Trophoblast cell (in vitro differentiated cells and primary cell): ENCODE results near the gene FADS3.

ENCODE experiments used
- DNase-seq, 2 donors: peaks; one replicate each; pipeline ENCODE4 v3.0.0-alpha.2; 2016
- H2AFZ ChIP-seq: 2 replicates; pipeline ENCODE4 v1.6.1; 2013; ENCODE audit warnings: low read length, moderate library complexity, mild to moderate bottlenecking; ENCODE audit not compliant: insufficient read depth, poor library complexity
- H2AK5ac ChIP-seq: 2 replicates; pipeline ENCODE4 v1.6.1; 2013; ENCODE audit warnings: mild to moderate bottlenecking, low read length
- H2BK120ac ChIP-seq: 2 replicates; pipeline ENCODE4 v1.6.1; 2013; ENCODE audit warnings: low read length, mild to moderate bottlenecking, moderate library complexity; ENCODE audit not compliant: insufficient read depth, poor library complexity
- H2BK12ac ChIP-seq: 2 replicates; pipeline ENCODE4 v1.6.1; 2013; ENCODE audit warnings: mild to moderate bottlenecking, low read length, moderate library complexity
- H2BK5ac ChIP-seq: 2 replicates; pipeline ENCODE4 v1.6.1; 2013; ENCODE audit warnings: low read length, low read depth, moderate library complexity, mild to moderate bottlenecking; ENCODE audit not compliant: poor library complexity
- H3K14ac ChIP-seq: 2 replicates; pipeline ENCODE4 v1.6.1; 2013; ENCODE audit warnings: mild to moderate bottlenecking, low read length
- H3K18ac ChIP-seq: 2 replicates; pipeline ENCODE4 v1.6.1; 2013; ENCODE audit warnings: mild to moderate bottlenecking, low read length
- H3K23ac ChIP-seq: 2 replicates; pipeline ENCODE4 v1.6.1; 2013; ENCODE audit warnings: low read length
- H3K27ac ChIP-seq: 2 replicates; pipeline ENCODE4 v1.5.1; 2013; ENCODE audit warnings: low read depth, mild to moderate bottlenecking, inconsistent platforms, low read length, moderate library complexity
- H3K27me3 ChIP-seq: 2 replicates; pipeline ENCODE4 v1.6.1; 2013; ENCODE audit warnings: inconsistent platforms, mild to moderate bottlenecking, low read length, moderate library complexity; ENCODE audit not compliant: insufficient read depth
- H3K36me3 ChIP-seq, 2 experiments: 1 replicate in 1 of 2; 2 replicates in 1 of 2; pipeline ENCODE4 v1.6.1; 2013; ENCODE audit warnings: low read length in 2 of 2, mild to moderate bottlenecking in 2 of 2, moderate library complexity in 1 of 2; ENCODE audit not compliant: insufficient read depth in 2 of 2, control insufficient read depth in 1 of 2
- H3K4ac ChIP-seq: 2 replicates; pipeline ENCODE4 v1.6.1; 2013; ENCODE audit warnings: low read depth, mild to moderate bottlenecking, low read length, moderate library complexity
- H3K4me1 ChIP-seq, 2 experiments: 1 replicate in 1 of 2; 2 replicates in 1 of 2; pipeline ENCODE4 v1.6.1; 2013; ENCODE audit warnings: low read length in 2 of 2, mild to moderate bottlenecking in 2 of 2, moderate library complexity in 1 of 2; ENCODE audit not compliant: insufficient read depth in 2 of 2, control insufficient read depth in 1 of 2
- H3K4me2 ChIP-seq: 2 replicates; pipeline ENCODE4 v1.6.1; 2013; ENCODE audit warnings: inconsistent platforms, mild to moderate bottlenecking, low read length, moderate library complexity
- H3K4me3 ChIP-seq: 2 replicates; pipeline ENCODE4 v1.5.1; 2013; ENCODE audit warnings: mild to moderate bottlenecking, low read depth, low read length, inconsistent platforms
- H3K79me1 ChIP-seq: one replicate; pipeline ENCODE4 v1.6.1; 2013; ENCODE audit warnings: low read length
- H3K79me2 ChIP-seq: 2 replicates; pipeline ENCODE4 v1.6.1; 2013; ENCODE audit warnings: low read length, mild to moderate bottlenecking; ENCODE audit not compliant: control insufficient read depth, insufficient read depth, poor library complexity
- H3K9ac ChIP-seq: 2 replicates; pipeline ENCODE4 v1.6.1; 2013; ENCODE audit warnings: mild to moderate bottlenecking, low read length
- H3K9me3 ChIP-seq: 2 replicates; pipeline ENCODE4 v1.6.1; 2013; ENCODE audit warnings: low read depth, mild to moderate bottlenecking, control low read depth, inconsistent platforms, low read length; ENCODE audit not compliant: insufficient read depth
- H4K12ac ChIP-seq: 2 replicates; pipeline ENCODE4 v1.6.1; 2013; ENCODE audit warnings: low read depth, mild to moderate bottlenecking, low read length, moderate library complexity
- H4K8ac ChIP-seq: 2 replicates; pipeline ENCODE4 v1.6.1; 2013; ENCODE audit warnings: low read depth, mild to moderate bottlenecking, low read length, moderate library complexity
- H4K91ac ChIP-seq: one replicate; pipeline ENCODE4 v1.6.1; 2013; ENCODE audit warnings: low read depth, mild to moderate bottlenecking, low read length, moderate library complexity
- WGBS: extraction: QIAGEN DNeasy Blood & Tissue Kit; methylation state at CpG from one replicate; pipeline ENCODE4 v1.1.7; 2013; ENCODE audit warnings: missing lambda C conversion rate; ENCODE audit not compliant: insufficient read length, insufficient coverage; ENCODE audit errors: extremely low coverage; 5-methylcytosine and 5-hydroxymethylcytosine counted together

Gene FADS3

DNA sequence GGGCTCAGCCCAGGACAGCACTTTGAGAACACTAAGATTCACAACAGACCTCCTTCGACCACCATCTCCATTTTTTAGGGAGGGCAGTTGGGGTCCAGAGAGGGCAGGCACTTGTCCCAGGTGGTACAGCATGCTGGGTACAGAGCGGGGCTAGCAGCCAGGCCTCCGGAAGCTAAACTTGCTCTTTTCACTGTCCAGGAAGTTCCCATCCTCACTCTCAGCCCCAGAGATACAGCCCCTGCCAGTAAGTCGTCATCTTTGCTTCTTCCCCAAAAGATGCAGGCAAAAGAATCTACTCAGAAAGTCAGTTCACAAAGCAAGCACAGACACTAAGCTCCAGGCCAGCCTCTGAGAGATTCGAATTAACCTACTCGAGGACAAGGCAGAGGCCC lies 32.7 kb upstream of the FADS3 start:
- Histone ChIP-seq H2AFZ (no peak overlapping the region), H3K27me3 (no peaks in the 10 kb centered on the region), H3K27ac (no peak overlapping the region), H3K79me2 (no peaks in the 10 kb centered on the region), H3K23ac (no peak overlapping the region), H3K18ac (no peak overlapping the region), H3K4me2 (no peak overlapping the region), H2BK5ac (no peak overlapping the region), H2AK5ac (no peak overlapping the region), H3K4ac (no peak overlapping the region), H4K12ac (no peak overlapping the region), H2BK12ac (no peak overlapping the region), H3K4me3 (no peak overlapping the region), H3K9me3 (peaks cover 3% of the 10 kb centered on the region), H3K79me1 (peaks cover 3% of the 10 kb centered on the region), H4K91ac (no peak overlapping the region), H3K9ac (no peak overlapping the region), H3K4me1 (peaks cover 14% of the 10 kb centered on the region in 2 experiments), H3K36me3 (no peaks in the 10 kb centered on the region), H3K14ac (no peak overlapping the region), H2BK120ac (no peak overlapping the region), H4K8ac (peak overlapping the region; percentile 9)
- DNase-seq: no peak
- no CpG with 5 or more reads among the region's 6 CpGs for WGBS

DNA sequence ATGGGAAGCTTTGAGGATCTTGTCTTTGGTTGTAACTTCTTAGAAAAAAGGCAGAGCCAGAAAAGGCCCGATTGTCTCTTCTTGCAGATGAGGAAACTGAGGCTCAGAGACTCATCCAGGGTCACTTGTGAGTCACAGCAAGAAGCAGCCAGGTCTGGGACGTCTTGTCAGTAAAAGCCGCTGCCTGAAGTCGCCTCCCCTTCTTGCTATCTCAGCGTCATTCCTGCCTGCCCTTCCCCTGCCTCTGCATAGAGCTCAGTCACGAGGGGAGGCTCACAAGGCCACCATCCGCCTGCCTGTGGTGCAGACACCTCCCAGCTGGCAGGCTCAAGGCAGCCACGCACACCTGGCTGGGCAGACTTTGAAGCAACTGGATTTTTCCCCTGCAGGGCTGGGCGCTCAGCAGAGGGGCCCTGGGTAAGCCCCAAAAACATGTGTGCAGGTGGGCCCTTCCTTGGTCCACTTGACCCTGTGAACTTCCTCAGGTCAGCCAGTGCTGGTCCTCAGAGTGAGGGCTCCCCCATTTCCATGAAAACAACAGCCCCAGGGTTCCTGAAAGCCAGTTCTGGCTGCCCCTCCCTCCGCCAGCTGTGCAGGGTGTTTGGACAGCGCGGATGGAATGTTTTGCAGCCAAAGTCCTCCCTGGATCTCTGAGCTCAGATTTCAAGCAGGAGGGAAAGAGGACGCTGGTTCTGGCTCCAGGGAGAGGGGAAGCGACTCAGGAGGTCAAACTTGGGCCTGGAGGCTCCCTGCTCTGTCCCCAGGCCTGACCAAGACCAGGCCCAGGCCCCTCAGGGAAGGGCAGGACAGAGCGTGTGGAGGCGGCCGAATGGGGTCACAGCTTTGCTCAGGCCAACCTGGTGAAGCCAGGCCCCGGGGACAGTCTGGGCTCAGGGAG lies 32.1 kb upstream of the FADS3 start:
- Histone ChIP-seq H3K27ac (no peak overlapping the region), H3K36me3 (no peaks in the 10 kb centered on the region), H3K4me2 (no peak overlapping the region), H4K91ac (no peak overlapping the region), H2BK12ac (no peak overlapping the region), H4K12ac (no peak overlapping the region), H3K79me1 (peaks cover 3% of the 10 kb centered on the region), H3K23ac (no peak overlapping the region), H3K27me3 (peaks cover 2% of the 10 kb centered on the region), H3K14ac (no peak overlapping the region), H4K8ac (peak overlapping the region; percentile 51), H2AK5ac (no peak overlapping the region), H3K18ac (no peak overlapping the region), H3K79me2 (no peaks in the 10 kb centered on the region), H2AFZ (peak overlapping the region; percentile 32), H3K9me3 (peaks cover 3% of the 10 kb centered on the region), H3K4me3 (no peak overlapping the region), H3K4me1 (peaks cover 14 to 15% of the 10 kb centered on the region in 2 experiments), H2BK120ac (no peak overlapping the region), H3K9ac (no peak overlapping the region), H3K4ac (no peak overlapping the region), H2BK5ac (no peak overlapping the region)
- no CpG with 5 or more reads among the region's 18 CpGs for WGBS
- DNase-seq: peak; percentile 36 to 48

DNA sequence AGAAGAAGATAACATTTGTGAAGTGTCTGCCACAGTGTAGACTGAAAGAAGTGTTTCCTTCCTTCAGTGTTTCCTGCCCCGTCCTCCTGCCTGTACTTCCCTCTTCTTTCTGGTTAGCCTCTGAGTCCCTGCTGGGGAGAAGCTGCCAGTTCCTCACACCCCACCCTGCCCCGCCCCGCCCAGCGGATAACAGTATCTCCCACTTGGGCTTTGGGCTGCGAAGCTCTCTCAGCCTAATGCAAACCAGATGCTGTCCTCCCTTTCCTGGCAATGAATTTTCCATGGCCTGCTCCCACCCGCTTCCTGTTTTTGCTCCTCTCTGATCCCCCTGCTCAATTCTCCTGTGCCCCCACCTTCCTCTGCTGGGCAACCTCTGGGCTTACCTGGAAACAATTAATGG lies 31.2 kb upstream of the FADS3 start:
- peaks cover 5% of the 10 kb centered on the region for H3K79me1 ChIP-seq
- H3K9me3 ChIP-seq: peaks cover 3% of the 10 kb centered on the region
- no peak overlapping the region for H4K91ac ChIP-seq
- no peak overlapping the region for H2BK5ac ChIP-seq
- H3K79me2 ChIP-seq: no peaks in the 10 kb centered on the region
- no peaks in the 10 kb centered on the region for H3K36me3 ChIP-seq
- H3K14ac ChIP-seq: no peak overlapping the region
- peak overlapping the region; percentile 14 for H2BK120ac ChIP-seq
- no peak overlapping the region for H3K27ac ChIP-seq
- peaks cover 17 to 21% of the 10 kb centered on the region in 2 experiments for H3K4me1 ChIP-seq
- no peak overlapping the region for H3K9ac ChIP-seq
- no peak overlapping the region for H3K4me2 ChIP-seq
- H3K23ac ChIP-seq: no peak overlapping the region
- no peak overlapping the region for H3K4me3 ChIP-seq
- no peak overlapping the region for H2AFZ ChIP-seq
- H3K18ac ChIP-seq: no peak overlapping the region
- H2BK12ac ChIP-seq: no peak overlapping the region
- no CpG with 5 or more reads among the region's 6 CpGs for WGBS
- no peak overlapping the region for H2AK5ac ChIP-seq
- H3K4ac ChIP-seq: no peak overlapping the region
- DNase-seq: no peak
- H4K8ac ChIP-seq: no peak overlapping the region
- H4K12ac ChIP-seq: no peak overlapping the region
- H3K27me3 ChIP-seq: peaks cover 10% of the 10 kb centered on the region

- Histone ChIP-seq H4K8ac (no peak overlapping the region), H3K36me3 (no peaks in the 10 kb centered on the region), H3K79me1 (peaks cover 6% of the 10 kb centered on the region), H2AK5ac (no peak overlapping the region), H3K9ac (no peak overlapping the region), H2BK12ac (no peak overlapping the region), H2AFZ (no peak overlapping the region), H2BK120ac (no peak overlapping the region), H4K91ac (no peak overlapping the region), H3K14ac (no peak overlapping the region), H2BK5ac (no peak overlapping the region), H3K9me3 (peaks cover 3% of the 10 kb centered on the region), H3K79me2 (no peaks in the 10 kb centered on the region), H3K4me2 (no peak overlapping the region), H3K27me3 (peaks cover 20% of the 10 kb centered on the region), H3K4ac (no peak overlapping the region), H3K27ac (no peak overlapping the region), H3K18ac (no peak overlapping the region), H3K4me3 (no peak overlapping the region), H3K4me1 (peaks cover 22% of the 10 kb centered on the region in 2 experiments), H3K23ac (no peak overlapping the region), H4K12ac (no peak overlapping the region)
- no CpG with 5 or more reads among the region's 3 CpGs for whole genome bisulfite sequencing
- no peak for DNase-seq
These were observed 30.1 kb upstream of the FADS3 start for GRCh38 chr11:61921446-61921845.
